GM19238 (cell line): ENCODE measurements around the gene FOXO3B.
"Not testable (repeated sequence)": the region's sequence is repeated elsewhere in the genome, so short reads cannot be mapped to it uniquely, and the experiment has no call there.

Experiments used
- DNase-seq: peaks from one replicate; pipeline ENCODE4 v3.0.0; 2011; ENCODE audit warnings: low spot score; ENCODE audit not compliant: insufficient read length

The FOXO3B gene

DNA sequence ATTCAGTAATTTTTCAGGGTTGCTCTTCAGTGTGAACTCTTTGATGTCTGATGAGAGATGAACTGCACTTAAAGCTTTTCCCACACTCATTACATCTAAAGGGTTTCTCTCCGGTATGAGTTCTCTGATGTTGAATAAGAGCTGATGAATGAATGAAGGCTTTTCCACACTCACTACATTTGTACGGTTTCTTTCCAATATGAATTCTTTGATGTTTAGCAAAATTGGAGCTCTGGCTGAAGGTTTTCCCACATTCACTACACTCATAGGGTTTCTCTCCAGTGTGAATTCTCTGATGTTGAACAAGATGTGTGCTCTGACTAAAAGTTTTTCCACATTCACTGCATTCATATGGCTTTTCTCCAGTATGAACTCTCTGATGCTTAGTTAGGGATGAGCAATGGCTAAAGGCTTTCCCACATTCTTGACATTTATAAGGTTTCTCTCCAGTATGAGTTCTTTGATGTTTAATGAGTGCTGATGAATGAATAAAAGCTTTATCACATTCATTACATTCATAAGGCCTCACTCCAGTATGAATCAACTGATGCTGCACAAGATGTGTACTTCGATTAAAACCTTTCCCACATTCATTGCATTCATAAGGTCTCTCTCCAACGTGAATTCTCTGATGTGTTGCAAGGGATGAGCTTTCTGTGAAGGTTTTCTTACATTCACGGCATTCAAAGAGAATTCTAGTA is 20.0 kb downstream of the FOXO3B start:
- not testable (repeated sequence) for DNase-seq

- DNase-seq: not testable (repeated sequence)
These were observed 32.0 kb downstream of the FOXO3B start for GRCh38 chr17:18650094-18650493.

DNA sequence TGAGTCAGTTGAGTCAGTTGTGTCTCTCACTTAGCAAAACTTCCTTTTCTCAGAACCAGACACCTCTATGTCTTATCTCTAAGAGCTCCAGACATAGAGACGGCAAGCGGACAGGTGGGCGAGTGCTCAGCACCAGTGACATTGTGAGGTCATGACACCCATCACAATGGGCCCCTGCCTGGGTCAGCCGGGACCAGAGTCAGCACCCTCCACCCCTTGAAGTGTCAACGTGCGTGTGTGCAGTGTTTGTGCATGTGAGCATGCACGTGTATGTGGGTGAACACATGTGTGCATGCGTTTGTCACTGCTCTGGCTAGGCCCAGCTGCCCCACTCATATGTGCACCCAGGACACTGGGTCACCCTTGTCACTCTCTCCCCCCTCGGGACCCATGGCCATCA is 37.8 kb downstream of the FOXO3B start, which contains the start of gene TBC1D28:
TBC1D28 (minus strand) TSS at position 101 of the 400 bp plus-strand sequence. CDS start 3,039 bp downstream, outside the sequence.
- DNase-seq: not testable (repeated sequence)

DNA sequence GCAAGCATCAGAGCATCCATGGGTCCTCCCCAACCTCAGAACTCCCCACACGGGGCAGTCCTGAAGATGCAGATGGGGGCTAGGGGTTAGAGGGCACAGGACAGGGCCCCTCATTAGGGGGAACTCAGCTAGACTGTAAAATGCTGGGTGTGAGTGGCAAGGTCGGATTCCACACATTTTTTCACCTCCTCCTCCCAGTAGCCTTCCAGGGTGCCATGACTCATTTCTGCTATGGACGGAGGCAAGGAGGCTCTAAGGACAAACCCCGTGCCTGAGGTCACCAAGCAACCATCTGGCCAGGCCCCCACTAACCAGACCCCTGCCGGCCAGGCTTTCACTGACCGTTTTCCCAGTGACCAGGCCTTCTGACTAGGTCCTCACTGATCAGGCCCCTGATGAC is 39.0 kb downstream of the FOXO3B start:
- DNase-seq: not testable (repeated sequence)

DNA sequence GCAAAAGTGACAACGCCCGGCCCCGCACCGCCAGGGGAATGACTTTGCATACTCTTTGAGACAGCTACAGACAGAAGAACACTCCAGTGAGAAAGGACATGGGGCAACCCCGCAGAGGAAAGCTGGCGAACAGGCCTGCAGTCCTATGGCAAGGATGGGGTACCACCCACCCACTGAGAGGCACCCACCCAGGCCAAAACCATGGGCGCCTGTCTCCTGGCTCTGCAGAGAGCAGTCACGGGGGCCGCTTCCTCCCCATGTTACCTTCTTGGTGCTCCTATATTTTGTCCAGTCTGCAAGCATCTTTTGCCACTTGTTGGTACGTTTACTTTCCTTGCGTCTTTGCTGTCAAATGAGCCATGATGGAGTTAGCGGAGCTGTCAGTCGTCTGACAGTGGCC is 43.8 kb downstream of the FOXO3B start:
- DNase-seq: not testable (repeated sequence)

DNA sequence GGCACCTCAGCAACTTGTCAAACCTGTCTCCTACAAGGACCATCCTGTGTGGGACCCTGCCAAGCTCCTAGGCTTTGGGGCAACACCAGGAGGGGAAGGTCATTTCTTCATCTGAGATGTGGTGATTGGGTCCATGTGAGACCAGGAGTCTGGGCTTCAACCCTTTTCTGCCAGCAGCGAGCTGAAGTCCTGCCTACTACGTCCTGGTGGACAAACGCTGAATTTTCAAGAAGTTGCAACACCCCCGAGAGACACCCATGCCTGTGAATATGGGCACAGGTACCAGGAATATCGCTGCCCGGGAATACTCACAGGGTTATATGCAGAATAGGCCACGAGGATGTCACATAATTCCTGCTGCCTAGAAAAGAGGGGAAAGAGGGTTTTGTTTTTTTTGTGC is 45.9 kb downstream of the FOXO3B start:
- DNase-seq: not testable (repeated sequence)

DNA sequence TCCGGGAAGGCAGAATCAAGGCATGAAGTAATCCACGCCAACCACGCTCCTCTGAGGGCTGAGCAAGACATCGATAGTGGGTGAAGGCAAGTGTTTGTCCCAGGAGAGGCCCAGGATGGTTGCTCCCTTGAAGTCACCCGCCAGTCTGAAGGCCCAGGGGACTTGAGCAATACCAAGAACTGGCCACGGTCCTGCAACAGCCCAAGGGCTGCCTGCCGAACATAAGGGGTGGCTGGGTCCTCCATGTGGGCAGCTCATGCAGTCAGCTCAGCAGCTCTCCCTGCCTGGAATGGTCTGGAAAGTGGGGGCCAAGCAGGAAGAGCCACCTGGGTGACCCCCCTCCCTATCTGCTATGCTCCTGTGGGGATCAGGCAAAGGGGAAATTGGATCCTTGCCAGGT is 46.3 kb downstream of the FOXO3B start:
- not testable (repeated sequence) for DNase-seq

GRCh38 chr17:18634550-18635263 is 47.4 kb downstream of the FOXO3B start:
- not testable (repeated sequence) for DNase-seq
